ENCODE measurements around the gene TRANK1. TPM values are rescaled to one million over a fixed set of nuclear protein-coding genes. Genes with fewer than 3 reads are reported as not detected.

Gene TRANK1
- total and polyA plus RNA-seq, 2 of the 8 experiments (the other 6 are each of a cell fraction or from before 2014, with no cell fraction given): 2.9 to 8.8 TPM

DNA sequence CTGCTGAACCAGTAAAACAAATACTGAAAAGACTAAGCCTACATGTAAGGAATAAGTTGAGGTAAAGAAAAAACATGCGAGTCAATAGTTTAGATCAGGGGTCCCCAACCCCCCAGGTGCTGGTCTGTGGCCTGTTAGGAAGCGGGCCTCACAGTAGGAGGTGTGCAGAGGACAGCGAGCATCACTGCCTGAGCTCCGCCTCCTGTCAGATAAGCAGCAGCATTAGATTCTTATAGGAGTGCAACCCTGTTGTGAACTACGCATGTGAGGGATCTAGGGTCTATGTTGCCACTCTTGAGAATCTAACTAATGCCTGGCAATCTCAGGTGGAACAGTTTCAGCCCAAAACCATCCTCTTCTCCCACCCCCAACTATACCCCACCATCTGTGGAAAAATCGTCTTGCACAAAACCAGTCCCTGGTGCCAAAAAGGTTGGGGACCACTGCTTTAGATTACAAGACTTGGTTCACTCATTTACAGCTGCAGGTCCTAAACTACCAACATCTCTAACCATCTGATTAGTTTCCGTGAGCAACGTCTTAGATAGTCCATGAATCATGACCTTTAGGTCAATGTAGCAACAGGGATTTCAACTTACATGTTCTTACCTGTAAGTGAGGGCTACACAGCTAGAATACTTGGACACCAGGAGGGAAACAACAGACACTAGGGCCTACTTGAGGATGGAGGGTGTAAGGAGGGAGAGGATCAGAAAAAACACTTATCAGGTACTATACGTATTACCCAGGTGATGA, 66.7 kb downstream of the TRANK1 start (continued):
- TF ChIP-seq SIN3A (conservative IDR thresholded peaks at IDR 0.05 in 1 of 2, IDR thresholded peaks at IDR 0.05 in 1 of 2; ENCODE audit: low read depth in 1 of 2, low read length in 2 of 2): no peak
- TF ChIP-seq GTF2F1 (IDR thresholded peaks at IDR 0.05; ENCODE audit: borderline replicate concordance, low read depth, low read length): no peak
- no peak for TF ChIP-seq SIX5 (IDR thresholded peaks at IDR 0.05; ENCODE audit: low read depth, low read length)
- TF ChIP-seq CREB1 (IDR thresholded peaks at IDR 0.05): no peak
- no peak for TF ChIP-seq RBBP5 (IDR thresholded peaks at IDR 0.05; ENCODE audit: borderline replicate concordance, low read depth, low read length)
- TF ChIP-seq TEAD4 (IDR thresholded peaks at IDR 0.05; ENCODE audit: low read depth, low read length): no peak

Measured in H1 (cell line).